Osteocyte (in vitro differentiated cells): ENCODE data around the gene NCAN. TPM values are rescaled to one million over a fixed set of nuclear protein-coding genes. Genes with fewer than 3 reads are reported as not detected.

Source experiments
- DNase-seq: peaks from one replicate; pipeline ENCODE4 v3.0.0; 2021; ENCODE audit warnings: mixed read lengths; ENCODE audit not compliant: unreplicated experiment; ENCODE audit errors: extremely low spot score
- H3K27ac Mint-ChIP-seq: one replicate; pipeline ENCODE4 v1.8.0; 2021; ENCODE audit warnings: mild to moderate bottlenecking, mixed read lengths; ENCODE audit not compliant: unreplicated experiment
- H3K27me3 Mint-ChIP-seq: one replicate; pipeline ENCODE4 v1.8.0; 2021; ENCODE audit warnings: mixed read lengths; ENCODE audit not compliant: unreplicated experiment
- H3K36me3 Mint-ChIP-seq: one replicate; pipeline ENCODE4 v1.8.0; 2021; ENCODE audit warnings: mixed read lengths; ENCODE audit not compliant: unreplicated experiment
- H3K4me1 Mint-ChIP-seq: one replicate; pipeline ENCODE4 v1.8.0; 2021; ENCODE audit warnings: mixed read lengths; ENCODE audit not compliant: unreplicated experiment
- H3K4me3 Mint-ChIP-seq: one replicate; pipeline ENCODE4 v1.8.0; 2021; ENCODE audit warnings: mild to moderate bottlenecking, moderate library complexity, mixed read lengths; ENCODE audit not compliant: unreplicated experiment
- H3K9me3 Mint-ChIP-seq: one replicate; pipeline ENCODE4 v1.8.0; 2021; ENCODE audit warnings: mixed read lengths; ENCODE audit not compliant: unreplicated experiment
- CTCF ChIP-seq: fragments of 200-600 bp; sonication (generic); IDR thresholded peaks from 2 replicates; pipeline ENCODE4 v1.5.0; 2021; ENCODE audit warnings: antibody characterized with exemption, mild to moderate bottlenecking, moderate library complexity
- long read RNA-seq: library from polyadenylated mRNA; unstranded; transcript quantifications from one replicate; pipeline ENCODE4 v2.0.0, GENCODE V29; 2021
- total RNA-seq: library from RNA; stranded (reverse); gene quantifications from 2 replicates; pipeline ENCODE4 v1.2.1, GENCODE V29; 2021

Gene NCAN
- total RNA-seq, result not detected in 2 replicates
- long read RNA-seq, result 0 reads

GRCh38 chr19:19211499-19212420 is at the start of gene NCAN:
Gene NCAN, plus strand, starts transcription at chr19:19211958. Its CDS starts 4,996 bp downstream, at chr19:19216954.
- Mint-ChIP-seq H3K36me3 (no peaks in the 10 kb centered on the region), H3K9me3 (no peaks in the 10 kb centered on the region), H3K27me3 (peaks cover 34% of the 10 kb centered on the region), H3K4me1 (no peaks in the 10 kb centered on the region), H3K4me3 (no peak within 1 kb of the TSS), H3K27ac (no peak within 1 kb of the TSS)
- no peak for TF ChIP-seq CTCF
- DNase-seq, result peak; percentile 80

GRCh38 chr19:19162495-19162894 is 49.3 kb upstream of the NCAN start:
- Mint-ChIP-seq H3K4me1 (no peaks in the 10 kb centered on the region), H3K36me3 (no peaks in the 10 kb centered on the region), H3K27ac (no peak overlapping the region), H3K9me3 (no peaks in the 10 kb centered on the region), H3K4me3 (no peak overlapping the region), H3K27me3 (no peaks in the 10 kb centered on the region)
- TF ChIP-seq CTCF, result no peak
- no peak for DNase-seq

GRCh38 chr19:19165396-19165795 is 46.4 kb upstream of the NCAN start:
- no peak for DNase-seq
- no peaks in the 10 kb centered on the region for H3K9me3 Mint-ChIP-seq
- H3K27me3 Mint-ChIP-seq, result no peaks in the 10 kb centered on the region
- peaks cover 6% of the 10 kb centered on the region for H3K4me1 Mint-ChIP-seq
- H3K4me3 Mint-ChIP-seq, result no peak overlapping the region
- no peaks in the 10 kb centered on the region for H3K36me3 Mint-ChIP-seq
- TF ChIP-seq CTCF, result no peak
- H3K27ac Mint-ChIP-seq, result no peak overlapping the region

DNA sequence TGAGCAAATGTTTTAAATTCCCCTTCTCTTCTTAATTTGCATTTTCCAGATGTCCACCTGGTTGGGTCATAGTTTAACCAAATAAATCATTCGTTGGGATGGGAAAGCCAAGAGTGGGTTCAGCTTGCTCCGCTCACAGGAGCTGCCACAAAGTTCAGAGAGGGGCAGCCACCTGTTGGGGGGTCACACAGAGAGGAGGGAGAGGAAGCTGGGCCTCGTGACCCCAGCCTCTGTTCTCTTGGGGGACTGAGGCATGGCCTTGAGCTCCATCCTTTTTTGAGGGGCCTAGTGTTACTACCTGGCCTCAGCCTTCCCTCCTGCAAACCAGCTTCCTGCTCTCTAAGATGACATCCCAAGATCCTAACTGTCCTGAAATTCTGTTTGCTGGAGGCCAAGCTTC is 44.1 kb upstream of the NCAN start:
- TF ChIP-seq CTCF, result no peak
- Mint-ChIP-seq H3K4me1 (peaks cover 21% of the 10 kb centered on the region), H3K4me3 (no peak overlapping the region), H3K27me3 (no peaks in the 10 kb centered on the region), H3K27ac (no peak overlapping the region), H3K36me3 (no peaks in the 10 kb centered on the region), H3K9me3 (no peaks in the 10 kb centered on the region)
- no peak for DNase-seq

DNA sequence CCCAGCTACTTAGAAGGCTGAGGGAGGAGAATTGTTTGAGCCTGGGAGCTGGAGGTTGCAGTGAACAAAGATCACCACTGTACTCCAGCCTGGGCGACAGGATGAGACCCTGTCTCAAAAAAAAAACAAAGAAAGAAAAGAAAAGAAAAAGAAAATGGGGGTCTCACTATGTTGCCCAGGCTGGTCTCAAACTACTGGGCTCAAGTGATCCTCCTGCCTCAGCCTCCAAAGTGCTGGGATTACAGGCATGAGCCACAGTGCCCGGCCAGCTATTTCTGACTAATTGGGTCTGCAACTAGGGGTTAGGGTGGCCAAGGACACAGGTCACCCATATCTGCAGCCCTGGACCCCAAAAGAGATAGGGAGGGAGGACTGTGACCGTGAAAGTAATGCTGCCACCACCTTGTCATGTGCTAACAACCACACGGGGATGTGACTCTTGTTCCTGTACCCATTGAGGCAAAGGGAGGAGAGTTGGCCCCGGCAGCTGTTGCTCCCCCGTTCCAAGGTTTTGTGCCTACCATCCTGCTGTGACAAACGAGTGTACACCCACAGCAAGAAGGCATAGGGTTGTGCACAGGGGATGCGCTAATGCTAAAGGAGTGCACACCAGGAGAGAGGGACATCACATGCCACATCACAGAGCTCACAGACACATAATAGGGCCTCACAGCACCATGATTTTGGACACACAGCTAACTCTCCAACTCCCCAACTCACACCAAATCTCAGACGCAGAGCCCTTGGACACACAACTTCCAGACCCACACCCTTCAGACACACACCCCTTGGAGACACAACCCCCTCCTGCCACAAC is 42.3 kb upstream of the NCAN start:
- TF ChIP-seq CTCF, result no peak
- DNase-seq, result no peak
- Mint-ChIP-seq H3K9me3 (no peaks in the 10 kb centered on the region), H3K4me1 (peaks cover 21% of the 10 kb centered on the region), H3K36me3 (no peaks in the 10 kb centered on the region), H3K27ac (no peak overlapping the region), H3K27me3 (no peaks in the 10 kb centered on the region), H3K4me3 (peak overlapping the region; percentile 14)
